Endothelial cell of umbilical vein (primary cell): ENCODE measurements around the gene RETREG3. TPM values are rescaled to one million over a fixed set of nuclear protein-coding genes. Genes with fewer than 3 reads are reported as not detected.

Source experiments
- BruUV-seq: library from RNA; stranded (reverse); fragments of 400-500 nt; replicated peaks from 2 replicates; lab custom pipeline; 2021; lab: Mats Ljungman, UMichigan
- CTCF ChIA-PET: fragments of 300-600, 350-600 bp; sonication (Branson Sonifier 250); formaldehyde crosslinking; loops from one replicate; lab custom pipeline; 2021; ENCODE audit warnings: antibody characterized with exemption, inconsistent platforms; lab: Charles Lee
- POLR2A ChIA-PET: fragments of 300-600, 350-600 bp; sonication (Branson Sonifier 250); formaldehyde crosslinking; loops from one replicate; lab custom pipeline; 2021; ENCODE audit warnings: antibody characterized with exemption, inconsistent platforms; lab: Charles Lee
- DNase-seq: peaks from one replicate; pipeline ENCODE4 v3.0.0-alpha.2; 2011; ENCODE audit warnings: low read depth, low spot score
- FAIRE-seq: peaks from 2 replicates; lab custom pipeline; 2011; peaks lifted over from hg19 to GRCh38; lab: Jason Lieb, UNC
- H2AFZ ChIP-seq: 2 replicates; pipeline ENCODE4 v1.6.0; 2012; ENCODE audit warnings: low read depth, low read length, control low read depth, inconsistent platforms
- H3K27ac ChIP-seq: 2 replicates; pipeline ENCODE4 v1.5.1; 2011; ENCODE audit warnings: low read depth, mild to moderate bottlenecking, control low read depth, low read length, moderate library complexity; ENCODE audit not compliant: insufficient read depth
- H3K27me3 ChIP-seq, 2 experiments: 2 replicates each; pipeline versions ENCODE4 v1.6.0 to v1.6.1; 2011; ENCODE audit warnings: low read length in 2 of 2, mixed read lengths in 1 of 2; ENCODE audit not compliant: control insufficient read depth in 2 of 2, insufficient read depth in 2 of 2
- H3K36me3 ChIP-seq, 2 experiments: 2 replicates in 1 of 2; 3 replicates in 1 of 2; pipeline ENCODE4 v1.5.1; 2011; ENCODE audit warnings: low read length in 2 of 2, mild to moderate bottlenecking in 1 of 2, moderate library complexity in 1 of 2; ENCODE audit not compliant: control insufficient read depth in 2 of 2, insufficient read depth in 2 of 2; ENCODE audit errors: extremely low read depth in 1 of 2
- H3K4me1 ChIP-seq: 3 replicates; pipeline ENCODE4 v1.5.1; 2011; ENCODE audit warnings: mild to moderate bottlenecking, low read length; ENCODE audit not compliant: control insufficient read depth, insufficient read depth; ENCODE audit errors: extremely low read depth
- H3K4me2 ChIP-seq: 2 replicates; pipeline ENCODE4 v1.6.1; 2011; ENCODE audit warnings: low read length, control low read depth, mixed read lengths; ENCODE audit not compliant: insufficient read depth
- H3K4me3 ChIP-seq, 3 experiments: fragments of 200-600 bp in 1 of 3; sonication (generic), shearing (Covaris generic) in 1 of 3; replicated peaks in 1 of 3; 2 replicates each; pipeline ENCODE4 v1.5.1; 2011 to 2016; ENCODE audit warnings: control low read depth in 3 of 3, low read length in 3 of 3, mild to moderate bottlenecking in 2 of 3, inconsistent platforms in 1 of 3, low read depth in 1 of 3, moderate library complexity in 1 of 3; ENCODE audit not compliant: insufficient read depth in 1 of 3
- H3K79me2 ChIP-seq: 2 replicates; pipeline ENCODE4 v1.6.0; 2012; ENCODE audit warnings: low read length, inconsistent platforms; ENCODE audit not compliant: control insufficient read depth, insufficient read depth
- H3K9ac ChIP-seq: replicated peaks from 2 replicates; pipeline ENCODE3; 2011; ENCODE audit warnings: low read length, control low read depth; ENCODE audit not compliant: insufficient read depth; ENCODE audit errors: extremely low read depth
- H3K9me1 ChIP-seq: replicated peaks from 3 replicates; pipeline ENCODE4 v1.6.0; 2011; ENCODE audit warnings: mild to moderate bottlenecking, low read length; ENCODE audit not compliant: control insufficient read depth, insufficient read depth; ENCODE audit errors: extremely low read depth
- H3K9me3 ChIP-seq: replicated peaks from 2 replicates; pipeline ENCODE4 v1.5.1; 2012; ENCODE audit warnings: low read length, inconsistent platforms; ENCODE audit not compliant: control insufficient read depth, insufficient read depth
- H4K20me1 ChIP-seq: replicated peaks from 2 replicates; pipeline ENCODE3; 2011; ENCODE audit warnings: mild to moderate bottlenecking, low read length; ENCODE audit not compliant: control insufficient read depth, insufficient read depth; ENCODE audit errors: extremely low read depth
- CTCF ChIP-seq, 2 donors: IDR thresholded peaks; 1 replicate in 1 of 2; 2 replicates in 1 of 2; pipeline ENCODE4 v1.5.1; 2011; ENCODE audit warnings: low read length in 2 of 2, mild to moderate bottlenecking in 2 of 2, moderate library complexity in 2 of 2, control low read depth in 1 of 2, inconsistent platforms in 1 of 2, low read depth in 1 of 2; ENCODE audit not compliant: insufficient read depth in 1 of 2; ENCODE audit errors: extremely low read depth in 1 of 2
- EZH2 ChIP-seq: IDR thresholded peaks from 2 replicates; pipeline ENCODE4 v1.6.1; 2012; ENCODE audit warnings: borderline replicate concordance, low read depth, mild to moderate bottlenecking, moderate library complexity, low read length, inconsistent platforms; ENCODE audit not compliant: severe bottlenecking
- FOS ChIP-seq: IDR thresholded peaks from 2 replicates; pipeline ENCODE4 v1.6.1; 2011; ENCODE audit warnings: mild to moderate bottlenecking, low read length, moderate library complexity, borderline replicate concordance; ENCODE audit not compliant: insufficient read depth
- GATA2 ChIP-seq: IDR thresholded peaks from 2 replicates; pipeline ENCODE4 v1.7.0; 2011; ENCODE audit warnings: low read depth, mild to moderate bottlenecking, moderate library complexity, mixed read lengths, low read length; ENCODE audit not compliant: insufficient read length, insufficient read depth
- JUN ChIP-seq: IDR thresholded peaks from 2 replicates; pipeline ENCODE4 v1.6.1; 2011; ENCODE audit warnings: borderline replicate concordance, low read depth; ENCODE audit not compliant: insufficient read length, insufficient read depth
- MAX ChIP-seq: IDR thresholded peaks from 2 replicates; pipeline ENCODE4 v1.6.1; 2011; ENCODE audit not compliant: insufficient read depth, insufficient read length
- MYC ChIP-seq: IDR thresholded peaks from one replicate; pipeline ENCODE4 v1.6.1; 2011; ENCODE audit warnings: mild to moderate bottlenecking, low read depth, low read length
- POLR2A ChIP-seq: IDR thresholded peaks from 2 replicates; pipeline ENCODE4 v1.6.1; 2012; ENCODE audit warnings: low read depth, mild to moderate bottlenecking, control low read depth, low read length
- POLR2AphosphoS5 ChIP-seq: IDR thresholded peaks from 2 replicates; pipeline ENCODE4 v1.6.1; 2012; ENCODE audit warnings: low read depth, mild to moderate bottlenecking, control low read depth, low read length, moderate library complexity; ENCODE audit not compliant: insufficient read depth
- dilution Hi-C: fragments of 300-500 bp; cut with MboI; formaldehyde crosslinking; loops from one replicate; pipeline ENCODE4 v1.15.0; 2019; ENCODE audit warnings: low sequenced_read_pairs; ENCODE audit not compliant: extremely low pct_ligation_motif_present
- intact Hi-C: fragments of 100-400 bp; cut with micrococcal nuclease; formaldehyde crosslinking; loops from one replicate; pipeline ENCODE4 v1.10.0; 2022
- polyA plus RNA-seq, 4 experiments: library from polyadenylated mRNA; depleted of rRNA in 3 of 4; stranded (reverse) in 3 of 4; unstranded in 1 of 4; fragments of >200 nt; gene quantifications; 2 replicates each; pipeline versions ENCODE4 v1.2.1 to v1.2.3, GENCODE V29; 2011 to 2012; ENCODE audit warnings: missing spikeins in 1 of 4
- total RNA-seq: library from RNA; stranded (reverse); gene quantifications from 2 replicates; pipeline ENCODE4 v1.2.3, GENCODE V29; 2021

RETREG3 gene
- total and polyA plus RNA-seq, 2 donors (not counting 3 experiments of a cell fraction or from before 2014, with no cell fraction given), result 36.2 to 53.4 TPM

GRCh38 chr17:42547698-42548069 lies 61.5 kb downstream of the RETREG3 start:
- Histone ChIP-seq H2AFZ (no peak overlapping the region), H3K9me3 (no peaks in the 10 kb centered on the region), H4K20me1 (no peaks in the 10 kb centered on the region), H3K27me3 (no peaks in the 10 kb centered on the region), H3K36me3 (peaks cover 2 to 5% of the 10 kb centered on the region in 2 experiments), H3K9me1 (no peaks in the 10 kb centered on the region), H3K4me2 (peak overlapping the region; percentile 42), H3K27ac (no peak overlapping the region), H3K9ac (no peak overlapping the region), H3K4me3 (no peak overlapping the region), H3K4me1 (no peaks in the 10 kb centered on the region), H3K79me2 (no peaks in the 10 kb centered on the region)
- intact Hi-C loops (no loop called here), dilution Hi-C loops (no loop called here)
- POLR2A ChIA-PET, result no interaction called here
- no peak for TF ChIP-seq POLR2AphosphoS5
- no peak for TF ChIP-seq EZH2
- TF ChIP-seq CTCF (IDR thresholded peaks at IDR 0.05; ENCODE audit: extremely low read depth in 1 of 2, insufficient read depth in 1 of 2, low read depth in 1 of 2, low read length in 2 of 2), result no peak
- no peak for TF ChIP-seq MAX
- no peak for TF ChIP-seq MYC
- TF ChIP-seq GATA2, result no peak
- no peak for TF ChIP-seq FOS
- no peak for TF ChIP-seq POLR2A
- TF ChIP-seq JUN, result no peak
- DNase-seq (no peak), FAIRE-seq (no peak)
- CTCF ChIA-PET, result interaction anchor here (0.9 to 1.0 kb wide), 4 partner anchors 11 to 325 kb away, joined by 4 to 5 read pairs (median 4); partner anchors contain the start of gene NAGLU
- BruUV-seq, result no TSS peak
